Measurements from ENCODE around the gene SDHAF2.

DNA sequence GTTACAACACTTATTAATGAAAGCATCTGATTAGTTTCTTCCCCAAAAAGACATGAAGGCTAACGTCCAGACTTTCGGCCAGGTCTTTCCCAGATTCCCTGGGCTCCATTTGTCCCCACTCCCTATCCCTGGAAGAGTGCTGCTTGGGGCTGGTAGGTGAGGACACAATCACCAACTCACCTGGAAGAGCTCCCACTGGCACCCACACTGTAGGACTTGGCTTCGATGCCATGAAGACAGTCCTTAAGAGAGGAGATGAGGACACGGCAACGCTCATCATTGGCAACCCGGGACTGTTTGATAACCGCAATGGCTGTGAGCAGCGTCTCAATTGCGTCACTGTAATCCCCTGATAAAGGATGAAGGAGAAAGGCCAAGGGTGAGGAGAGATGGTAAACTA, 18.3 kb upstream of the SDHAF2 start:
- TF ChIP-seq, protein P1, sequence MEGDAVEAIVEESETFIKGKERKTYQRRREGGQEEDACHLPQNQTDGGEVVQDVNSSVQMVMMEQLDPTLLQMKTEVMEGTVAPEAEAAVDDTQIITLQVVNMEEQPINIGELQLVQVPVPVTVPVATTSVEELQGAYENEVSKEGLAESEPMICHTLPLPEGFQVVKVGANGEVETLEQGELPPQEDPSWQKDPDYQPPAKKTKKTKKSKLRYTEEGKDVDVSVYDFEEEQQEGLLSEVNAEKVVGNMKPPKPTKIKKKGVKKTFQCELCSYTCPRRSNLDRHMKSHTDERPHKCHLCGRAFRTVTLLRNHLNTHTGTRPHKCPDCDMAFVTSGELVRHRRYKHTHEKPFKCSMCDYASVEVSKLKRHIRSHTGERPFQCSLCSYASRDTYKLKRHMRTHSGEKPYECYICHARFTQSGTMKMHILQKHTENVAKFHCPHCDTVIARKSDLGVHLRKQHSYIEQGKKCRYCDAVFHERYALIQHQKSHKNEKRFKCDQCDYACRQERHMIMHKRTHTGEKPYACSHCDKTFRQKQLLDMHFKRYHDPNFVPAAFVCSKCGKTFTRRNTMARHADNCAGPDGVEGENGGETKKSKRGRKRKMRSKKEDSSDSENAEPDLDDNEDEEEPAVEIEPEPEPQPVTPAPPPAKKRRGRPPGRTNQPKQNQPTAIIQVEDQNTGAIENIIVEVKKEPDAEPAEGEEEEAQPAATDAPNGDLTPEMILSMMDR (IDR thresholded peaks at IDR 0.05; ENCODE audit: low read length), result no peak
- no peak for TF ChIP-seq EZH2 (IDR thresholded peaks at IDR 0.05; ENCODE audit: borderline replicate concordance, low read length)
